IPS-18c (cell line): ENCODE measurements around the gene DNAH9.

ENCODE experiments used
- H3K4me3 ChIP-seq: 2 replicates; pipeline ENCODE4 v1.7.0; 2013; ENCODE audit warnings: low read depth, mild to moderate bottlenecking, low read length, moderate library complexity; ENCODE audit not compliant: insufficient read depth
- H3K9me3 ChIP-seq: one replicate; pipeline ENCODE4 v1.6.1; 2013; ENCODE audit warnings: mild to moderate bottlenecking, low read length, moderate library complexity; ENCODE audit not compliant: control insufficient read depth, insufficient read depth

DNAH9 gene

DNA sequence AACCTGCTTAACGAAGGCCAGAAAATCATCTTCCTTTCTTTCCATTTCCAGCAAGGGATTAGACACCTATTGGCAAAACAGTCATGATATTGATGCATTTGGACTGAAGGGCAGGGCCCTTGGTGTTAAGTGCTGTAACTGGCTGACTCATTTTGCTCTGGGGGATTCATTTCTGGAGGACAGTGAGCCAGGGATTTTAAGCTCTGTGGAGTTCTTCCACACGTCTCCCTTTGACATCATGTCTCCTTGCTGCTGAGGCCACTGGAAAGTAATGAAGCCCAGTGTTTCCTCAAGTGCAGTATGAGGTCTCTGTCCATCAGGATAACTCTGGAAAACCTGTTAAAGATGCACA, 42.2 kb downstream of the DNAH9 start:
- peaks cover 3% of the 10 kb centered on the region for H3K9me3 ChIP-seq
- H3K4me3 ChIP-seq, result no peak overlapping the region

DNA sequence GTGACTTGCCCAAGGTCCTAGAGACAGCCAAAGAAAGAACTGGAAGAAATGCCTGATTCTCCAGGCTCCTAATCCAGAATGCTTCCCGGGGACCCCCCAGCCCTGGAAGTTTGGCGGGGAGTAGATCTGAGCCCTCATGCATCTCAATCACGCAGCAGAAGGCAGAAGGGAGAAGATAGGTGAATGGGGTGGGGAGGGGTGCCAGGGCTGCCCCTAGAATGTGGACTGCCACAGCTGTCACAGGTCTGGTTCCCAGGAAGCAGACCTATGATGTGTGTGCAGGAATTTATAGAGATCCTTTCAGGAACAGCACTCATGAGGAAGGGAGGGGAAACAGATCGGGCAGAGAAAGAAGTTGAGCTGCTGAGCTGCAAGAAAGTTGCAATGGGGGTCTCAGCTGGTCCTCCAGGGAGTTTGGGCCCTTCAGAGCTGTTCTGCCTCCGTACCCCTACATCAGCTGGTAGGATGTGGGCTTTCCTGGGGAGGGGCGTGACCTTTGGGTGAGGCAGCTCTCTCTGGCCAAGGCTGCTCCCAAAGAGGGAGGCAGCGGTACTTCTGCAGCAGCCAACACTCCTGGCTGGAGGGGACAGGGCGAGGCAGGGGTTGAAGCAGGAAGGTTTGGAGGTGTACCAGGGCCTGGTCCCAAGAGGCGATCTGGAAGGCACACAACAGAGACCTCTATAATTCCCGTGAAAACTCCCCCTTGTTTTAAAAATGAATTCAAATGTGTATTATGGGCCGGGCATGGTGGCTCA, 43.4 kb downstream of the DNAH9 start:
- H3K4me3 ChIP-seq, result no peak overlapping the region
- peaks cover 3% of the 10 kb centered on the region for H3K9me3 ChIP-seq

DNA sequence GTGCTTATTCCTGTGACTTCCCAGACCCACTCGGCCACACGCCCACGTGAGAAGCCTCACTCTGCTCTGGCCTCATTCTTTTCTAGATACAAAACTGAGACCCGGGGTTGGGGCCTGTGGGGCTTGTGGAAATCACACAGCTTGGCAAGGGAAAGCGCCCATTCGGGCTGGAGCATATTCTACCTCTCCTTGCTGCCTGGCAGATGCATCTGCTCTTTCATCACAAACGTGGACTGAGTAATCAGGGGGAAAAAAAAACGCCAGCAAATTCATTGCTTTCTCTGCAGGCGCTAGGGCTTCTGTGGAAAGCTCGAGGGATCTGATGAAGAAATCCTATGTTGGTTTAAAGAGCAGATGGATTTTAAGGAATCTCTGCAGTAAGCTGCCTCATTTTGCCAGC, 44.4 kb downstream of the DNAH9 start:
- Histone ChIP-seq H3K4me3 (no peak overlapping the region), H3K9me3 (peaks cover 3% of the 10 kb centered on the region)

DNA sequence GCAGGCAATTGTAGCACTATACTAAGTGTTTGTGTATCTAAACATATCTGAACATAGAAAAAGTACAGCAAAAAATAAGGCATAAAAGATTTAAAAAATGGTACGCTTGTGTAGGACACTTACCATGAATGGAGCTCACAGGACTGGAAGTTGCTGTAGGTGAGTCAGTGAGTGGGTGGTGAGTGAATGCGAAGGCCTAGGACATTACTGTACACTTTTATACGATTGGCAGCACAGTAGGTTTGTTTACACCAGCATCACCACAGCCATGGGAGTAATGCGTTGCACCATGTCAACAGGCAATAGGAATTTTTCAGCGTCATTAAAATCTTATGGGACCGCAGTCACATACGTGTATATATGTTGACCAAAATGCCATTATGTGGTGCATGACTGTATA, 45.6 kb downstream of the DNAH9 start:
- H3K4me3 ChIP-seq, result no peak overlapping the region
- H3K9me3 ChIP-seq, result no peaks in the 10 kb centered on the region

DNA sequence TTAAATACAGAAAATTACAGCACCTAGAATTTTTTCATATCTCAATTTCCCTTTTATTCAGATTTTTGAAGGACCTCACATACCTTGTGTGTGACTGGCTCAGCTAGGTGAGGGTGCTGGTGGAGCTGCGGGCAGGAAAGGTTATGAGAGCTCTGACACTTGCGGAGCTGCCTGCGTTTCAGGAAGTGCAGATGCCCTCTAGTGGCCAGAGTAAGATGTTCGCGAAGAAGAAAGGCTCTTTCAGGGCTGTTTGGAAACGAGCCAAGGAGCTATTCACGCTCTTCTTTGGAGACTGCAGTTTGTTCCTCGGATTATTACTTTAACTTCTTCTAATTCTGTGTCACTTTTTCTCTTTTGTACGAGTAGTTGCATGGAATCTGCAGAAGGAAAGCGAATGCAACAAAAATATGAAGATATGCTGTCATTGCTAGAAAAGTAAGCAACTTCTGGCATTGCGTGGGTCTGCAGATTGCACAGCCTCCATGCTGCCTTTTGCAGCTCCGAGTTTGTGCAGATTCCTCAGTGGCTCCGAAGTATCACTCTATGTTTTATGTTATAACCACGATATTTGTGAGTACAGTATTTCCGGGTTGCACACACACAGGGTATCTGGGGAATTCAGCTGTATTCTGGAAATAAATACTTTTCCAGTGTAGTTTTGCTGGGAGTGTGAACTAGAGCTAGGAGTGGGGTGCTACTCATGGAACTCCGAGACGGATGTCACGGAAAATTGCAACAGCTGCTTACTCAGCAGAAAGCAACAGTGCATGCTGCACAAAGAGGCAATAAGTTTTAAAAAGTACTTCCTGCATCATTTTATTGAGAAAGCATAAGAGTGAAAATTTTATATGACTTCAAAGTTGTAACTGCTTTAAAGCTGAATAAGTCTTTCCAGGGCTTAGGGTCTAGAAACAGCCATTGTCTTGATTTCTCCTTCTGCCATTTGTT, 46.3 kb downstream of the DNAH9 start:
- Histone ChIP-seq H3K9me3 (no peaks in the 10 kb centered on the region), H3K4me3 (no peak overlapping the region)

DNA sequence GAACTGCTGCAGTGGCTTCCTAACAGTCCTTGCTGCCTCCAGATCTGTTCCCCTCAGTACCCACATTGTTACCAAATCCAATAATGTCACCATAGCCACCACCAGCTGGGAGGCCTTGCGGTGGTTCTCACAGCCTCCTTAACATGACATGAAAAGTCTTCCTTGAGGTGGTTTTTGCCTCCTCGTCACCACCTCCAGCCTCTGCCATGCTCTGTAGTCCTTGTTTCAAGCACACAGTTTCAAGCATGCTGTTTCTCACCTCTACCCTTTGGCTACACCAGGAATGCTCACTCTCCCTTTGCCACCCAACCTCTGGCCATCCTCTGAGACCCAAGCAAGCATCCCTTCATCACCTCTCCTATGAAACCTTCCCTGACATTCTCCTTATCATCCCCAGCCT, 47.2 kb downstream of the DNAH9 start:
- H3K4me3 ChIP-seq, result no peak overlapping the region

DNA sequence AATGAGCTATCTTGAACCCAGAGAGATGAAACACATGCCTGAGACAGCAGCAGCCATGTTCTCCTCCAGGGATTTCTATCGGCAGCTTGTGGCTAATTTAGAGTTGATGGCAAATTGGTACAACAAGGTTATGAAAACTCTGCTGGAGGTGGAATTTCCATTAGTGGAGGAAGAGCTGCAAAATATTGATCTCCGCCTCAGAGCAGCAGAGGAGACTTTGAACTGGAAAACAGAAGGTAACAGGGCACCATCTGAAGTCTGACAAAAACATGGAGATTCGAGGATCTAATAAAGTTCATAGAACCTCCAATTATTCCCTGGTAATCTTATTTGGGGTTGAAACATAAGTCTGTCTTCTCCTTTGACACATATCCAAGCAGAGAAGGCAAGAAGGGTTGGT, 52.8 kb downstream of the DNAH9 start:
- Histone ChIP-seq H3K9me3 (peaks cover 3% of the 10 kb centered on the region), H3K4me3 (no peak overlapping the region)

More for the DNA sequence above, 47.2 kb downstream of the DNAH9 start:
- H3K9me3 ChIP-seq, result no peaks in the 10 kb centered on the region

DNA sequence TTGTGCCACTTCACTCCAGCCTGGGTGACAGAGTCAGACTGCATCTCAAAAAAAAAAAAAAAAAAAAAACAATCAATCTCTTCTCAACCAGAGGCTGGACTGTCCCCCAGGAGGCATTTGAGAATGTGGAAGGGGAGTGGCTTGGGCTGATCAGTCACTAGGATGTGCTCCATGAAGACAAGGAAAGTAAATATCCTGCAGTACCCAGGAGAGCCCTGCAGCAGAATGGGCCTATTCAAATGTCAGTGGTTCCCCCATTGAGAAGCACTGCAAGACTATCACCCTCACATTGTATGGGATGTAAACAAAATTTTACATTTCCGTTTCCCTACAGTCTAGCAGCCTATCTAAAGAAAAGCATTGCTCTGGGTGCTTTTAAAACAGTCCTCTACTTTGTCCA, 70.3 kb downstream of the DNAH9 start:
- peaks cover 5% of the 10 kb centered on the region for H3K9me3 ChIP-seq
- H3K4me3 ChIP-seq, result no peak overlapping the region

DNA sequence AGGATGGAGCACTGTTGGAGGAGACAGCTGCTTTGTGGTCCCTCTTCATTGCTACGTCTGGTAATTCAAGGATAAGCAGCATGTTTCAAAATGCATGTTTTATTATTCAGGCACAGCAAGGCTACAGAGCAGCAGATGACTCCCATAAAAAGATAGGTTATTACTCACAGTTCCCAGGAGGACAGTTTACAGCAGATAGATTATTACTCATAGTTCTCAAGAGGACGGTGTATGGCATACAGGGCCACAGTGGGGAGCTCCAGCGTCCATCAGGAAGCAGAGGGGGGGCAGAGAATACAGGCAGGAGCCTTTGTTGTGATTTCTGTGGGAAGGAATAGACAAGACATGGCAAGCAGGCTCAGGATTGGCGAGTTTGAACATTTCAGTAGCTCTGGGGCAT, 72.9 kb downstream of the DNAH9 start:
- no peak overlapping the region for H3K4me3 ChIP-seq
- peaks cover 5% of the 10 kb centered on the region for H3K9me3 ChIP-seq

DNA sequence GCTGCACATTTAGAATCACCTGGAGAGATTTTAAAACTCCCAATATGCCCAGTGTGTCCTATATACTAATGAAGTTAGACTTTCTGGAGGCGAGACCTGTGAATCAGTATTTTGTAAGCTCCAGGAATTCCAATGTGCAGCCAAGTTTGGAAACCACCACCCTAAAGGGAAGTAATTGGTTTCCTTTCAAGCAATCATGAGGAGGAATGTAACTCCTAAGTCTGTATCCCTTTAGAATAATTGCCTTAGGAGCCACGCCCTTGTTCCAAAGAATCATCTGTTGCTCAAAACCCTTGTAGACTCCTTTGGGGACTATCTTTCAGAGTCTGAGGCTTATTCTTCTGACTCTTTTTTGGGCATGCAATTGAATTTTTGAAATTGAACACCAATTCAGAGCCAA, 84.4 kb downstream of the DNAH9 start:
- Histone ChIP-seq H3K4me3 (no peak overlapping the region), H3K9me3 (no peaks in the 10 kb centered on the region)

DNA sequence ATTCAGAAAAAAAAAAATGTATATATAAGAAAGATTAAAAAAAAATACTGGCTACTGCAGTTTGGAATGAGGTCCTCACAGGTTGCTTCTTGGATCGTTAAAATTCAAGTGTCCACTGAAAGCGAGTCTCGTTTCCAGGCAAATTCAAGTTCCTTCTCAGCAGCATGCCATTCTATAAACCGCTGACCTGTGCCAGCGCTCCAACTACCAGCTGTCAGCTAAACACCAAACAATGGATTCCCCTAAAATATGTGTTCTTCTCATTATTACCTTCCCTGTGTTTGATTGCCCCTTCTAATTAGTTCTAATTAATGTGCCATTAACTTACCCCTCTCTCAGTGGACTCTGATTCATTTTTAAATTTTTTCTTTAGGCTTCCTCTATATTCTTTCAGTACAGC, 92.4 kb downstream of the DNAH9 start:
- H3K9me3 ChIP-seq, result no peaks in the 10 kb centered on the region
- H3K4me3 ChIP-seq, result no peak overlapping the region

DNA sequence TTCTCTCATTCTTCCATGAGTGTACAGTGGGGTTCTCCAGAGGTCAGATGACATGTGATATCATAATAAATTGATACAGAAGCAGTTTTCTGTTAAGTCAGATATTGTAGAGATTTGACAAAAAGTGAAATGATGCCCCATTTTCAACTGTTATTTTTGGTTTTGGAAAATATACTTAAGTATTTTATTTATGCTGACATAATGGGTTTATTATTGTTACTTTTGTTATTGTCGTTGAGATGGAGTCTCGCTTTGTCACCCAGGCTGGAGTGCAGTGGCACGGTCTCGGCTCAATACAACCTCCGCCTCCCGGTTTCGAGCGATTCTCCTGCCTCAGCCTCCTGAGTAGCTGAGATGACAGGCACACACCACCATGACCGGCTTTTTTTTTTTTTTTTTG, 94.4 kb downstream of the DNAH9 start:
- Histone ChIP-seq H3K4me3 (no peak overlapping the region), H3K9me3 (no peaks in the 10 kb centered on the region)

DNA sequence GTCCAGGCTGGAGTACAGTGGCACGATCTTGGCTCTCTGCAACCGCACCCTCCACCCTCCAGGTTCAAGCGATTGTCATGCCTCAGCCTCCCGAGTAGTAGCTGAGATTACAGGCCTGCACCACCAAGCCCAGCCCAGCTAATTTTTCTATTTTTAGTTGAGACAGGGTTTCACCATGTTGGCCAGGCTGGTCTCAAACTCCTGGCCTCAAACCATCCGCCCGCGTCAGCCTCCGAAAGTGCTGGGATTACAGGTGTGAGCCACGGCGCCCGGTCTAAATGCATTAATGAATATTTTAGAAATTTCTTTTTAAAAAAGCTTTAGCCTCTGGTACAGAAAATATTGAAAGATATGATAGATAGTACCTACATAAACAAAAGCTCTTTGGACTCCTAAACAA, 95.0 kb downstream of the DNAH9 start:
- Histone ChIP-seq H3K4me3 (no peak overlapping the region), H3K9me3 (no peaks in the 10 kb centered on the region)

DNA sequence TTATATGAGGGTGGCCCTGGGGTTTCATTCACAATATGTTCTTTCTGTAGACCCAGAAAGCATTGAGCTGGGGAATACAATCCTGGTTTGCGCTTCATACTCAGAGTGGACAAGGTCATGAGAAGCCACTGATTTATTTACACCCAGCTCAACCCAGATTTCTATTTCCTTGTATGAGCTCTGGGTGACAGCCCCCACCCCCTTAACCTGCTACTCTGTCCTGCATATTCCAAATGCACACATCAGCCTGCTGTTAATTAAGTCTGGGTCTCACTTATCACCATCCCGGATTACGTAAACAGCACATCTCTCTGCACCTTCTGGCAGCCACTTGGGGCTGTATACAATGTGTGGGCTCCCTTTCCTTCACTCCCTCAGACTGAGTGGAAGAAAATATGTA, 102.4 kb downstream of the DNAH9 start:
- Histone ChIP-seq H3K9me3 (no peaks in the 10 kb centered on the region), H3K4me3 (no peak overlapping the region)

DNA sequence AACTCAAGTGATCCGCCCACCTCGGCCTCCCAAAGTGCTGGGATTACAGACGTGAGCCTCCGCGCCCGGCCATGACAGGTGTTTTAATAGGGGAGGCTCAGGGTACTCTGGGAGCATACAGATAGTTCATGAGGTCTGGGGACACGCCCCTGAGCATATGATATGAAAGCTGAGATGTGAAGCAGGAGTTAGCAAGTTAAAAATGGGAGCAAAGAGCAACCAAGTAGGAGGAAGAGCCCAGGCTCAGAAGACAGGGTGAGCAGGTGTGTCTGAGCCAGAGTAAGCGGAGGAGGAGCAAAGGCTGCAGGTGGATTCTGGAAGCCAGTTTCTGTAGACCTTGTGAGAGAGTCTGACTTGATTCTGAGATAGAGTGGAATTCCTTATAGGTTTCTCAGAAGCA, 103.6 kb downstream of the DNAH9 start:
- Histone ChIP-seq H3K9me3 (no peaks in the 10 kb centered on the region), H3K4me3 (no peak overlapping the region)

DNA sequence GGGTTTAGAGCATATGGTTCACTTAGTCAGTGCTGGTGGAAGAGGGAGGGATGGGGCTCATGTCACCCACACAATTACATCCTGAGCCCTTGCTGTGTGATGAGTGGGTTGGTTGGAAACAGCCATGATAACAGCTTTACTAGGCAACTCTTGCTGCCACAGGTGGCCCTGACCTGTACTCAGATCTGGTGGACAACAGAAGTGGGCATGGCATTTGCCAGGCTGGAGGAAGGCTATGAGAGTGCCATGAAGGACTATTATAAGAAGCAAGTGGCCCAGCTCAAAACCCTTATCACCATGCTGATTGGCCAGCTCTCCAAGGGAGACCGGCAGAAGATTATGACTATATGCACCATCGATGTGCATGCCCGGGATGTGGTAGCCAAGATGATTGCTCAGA, 105.8 kb downstream of the DNAH9 start:
- Histone ChIP-seq H3K9me3 (no peaks in the 10 kb centered on the region), H3K4me3 (no peak overlapping the region)

DNA sequence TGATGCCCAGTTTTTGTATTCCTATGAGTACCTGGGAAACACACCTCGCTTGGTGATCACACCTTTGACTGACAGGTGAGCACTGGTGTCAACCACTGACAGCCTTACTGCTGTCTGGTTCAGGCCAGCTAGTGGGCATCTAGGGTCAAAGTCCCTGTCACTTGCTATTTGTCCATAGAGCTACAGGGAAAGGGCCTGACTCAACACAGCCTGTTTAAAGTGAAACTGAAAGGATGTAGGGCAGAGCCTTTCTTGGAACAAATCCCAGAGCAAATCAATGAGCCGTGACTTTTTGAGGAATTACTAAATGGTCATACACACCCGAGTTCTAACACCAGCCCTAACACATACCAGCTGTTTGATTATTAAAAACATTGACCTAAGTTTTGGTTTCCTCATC, 106.8 kb downstream of the DNAH9 start:
- Histone ChIP-seq H3K9me3 (no peaks in the 10 kb centered on the region), H3K4me3 (no peak overlapping the region)

DNA sequence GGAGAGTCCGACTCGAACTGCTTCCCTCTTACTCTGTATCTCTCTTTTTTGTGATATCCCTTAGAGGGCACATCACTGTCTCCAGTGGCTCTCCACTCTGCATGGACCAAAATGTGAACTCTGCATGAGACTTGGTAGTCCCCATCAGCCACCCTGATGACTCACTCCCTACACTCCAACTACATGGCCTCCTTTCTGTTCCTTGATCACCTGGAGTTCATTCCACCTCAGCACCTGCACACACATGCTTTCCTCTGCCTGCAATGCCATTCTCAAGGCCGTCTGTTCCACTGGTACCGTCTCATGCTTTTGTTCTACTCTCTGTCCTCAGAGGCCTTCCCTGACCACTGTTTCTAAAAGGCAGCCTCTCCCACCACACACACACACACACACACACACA, 109.3 kb downstream of the DNAH9 start:
- Histone ChIP-seq H3K4me3 (no peak overlapping the region), H3K9me3 (no peaks in the 10 kb centered on the region)
